Stomach (tissue), 19 donors: ENCODE results near the gene MAPK8IP2. TPM values are rescaled to one million over a fixed set of nuclear protein-coding genes. Genes with fewer than 3 reads are reported as not detected.

Experiments
- DNase-seq, 2 donors: peaks; one replicate each; pipeline versions ENCODE4 v3.0.0 to v3.0.0-alpha.2; 2013 to 2019
- H3K27ac ChIP-seq, 5 donors: fragments of 200-600 bp in 4 of 5; sonication (generic) in 4 of 5; one replicate each; pipeline ENCODE4 v1.5.1; 2013 to 2019; ENCODE audit warnings: mild to moderate bottlenecking in 1 of 5, moderate library complexity in 1 of 5
- H3K27me3 ChIP-seq, 3 donors: fragments of 200-600 bp; sonication (generic); one replicate each; pipeline ENCODE4 v1.5.1; 2017 to 2019; ENCODE audit warnings: mixed run types in 1 of 3
- H3K36me3 ChIP-seq, 4 donors: fragments of 200-600 bp; sonication (generic); 1 replicate in 3 of 4; 2 replicates in 1 of 4; pipeline ENCODE4 v1.5.1; 2016 to 2019
- H3K4me1 ChIP-seq, 4 donors: fragments of 200-600 bp; sonication (generic); one replicate each; pipeline ENCODE4 v1.5.1; 2016 to 2019
- H3K4me3 ChIP-seq, 4 donors: fragments of 200-600 bp; sonication (generic) in 3 of 4; one replicate each; pipeline ENCODE4 v1.5.1; 2016 to 2019; ENCODE audit warnings: mild to moderate bottlenecking in 1 of 4
- H3K9me3 ChIP-seq, 4 donors: fragments of 200-600 bp; sonication (generic); one replicate each; pipeline ENCODE4 v1.5.1; 2016 to 2019
- CTCF ChIP-seq, 7 experiments: fragments of 450-650 bp in 4 of 7; fragments of 200-600 bp in 3 of 7; sonication (generic) in 3 of 7; IDR thresholded peaks; one replicate each; pipeline ENCODE4 v1.5.1; 2016 to 2019; ENCODE audit warnings: antibody characterized with exemption in 7 of 7, control low read depth in 2 of 7, mild to moderate bottlenecking in 1 of 7
- EP300 ChIP-seq: sonication (generic); formaldehyde crosslinking; IDR thresholded peaks from one replicate; pipeline ENCODE4 v1.6.1; 2017; ENCODE audit warnings: antibody characterized with exemption
- POLR2A ChIP-seq, 4 donors: fragments of 450-650 bp; IDR thresholded peaks; one replicate each; pipeline ENCODE4 v1.6.1; 2016; ENCODE audit warnings: antibody characterized with exemption in 4 of 4, control low read depth in 2 of 4, mild to moderate bottlenecking in 1 of 4, moderate library complexity in 1 of 4
- POLR2AphosphoS5 ChIP-seq, 3 donors: sonication (generic); formaldehyde crosslinking; IDR thresholded peaks; one replicate each; pipeline ENCODE4 v1.6.1; 2016; ENCODE audit warnings: antibody characterized with exemption in 3 of 3
- WGBS, 5 donors: extraction: QIAGEN DNeasy Blood & Tissue Kit in 3 of 5; methylation state at CpG; one replicate each; pipeline versions ENCODE4 v1.1.5 to v1.1.7; 2013 to 2018; 5-methylcytosine and 5-hydroxymethylcytosine counted together
- intact Hi-C: fragments of 100-400 bp; cut with DNase I; formaldehyde crosslinking; loops from one replicate; pipeline ENCODE4 v1.15.1; 2023; ENCODE audit warnings: low total_unique reads
- long read RNA-seq, 10 donors: transcript quantifications; one replicate each; lab custom pipeline, GENCODE V29; 2026
- polyA plus RNA-seq, 3 donors: library from polyadenylated mRNA; stranded (reverse); fragments of 200-250 nt; gene quantifications; one replicate each; pipeline ENCODE4 v1.2.3, GENCODE V29; 2013
- total RNA-seq, 5 donors: library from RNA; depleted of rRNA; stranded (reverse); fragments of >200 nt; gene quantifications; one replicate each; pipeline versions ENCODE4 v1.1.0 to v1.2.3, GENCODE V29; 2014 to 2016
- donor health status: healthy with polysubstance abuse.
- donor health status: Bipolar disorder and iron deficiency.
- donor health status: healthy.

The MAPK8IP2 gene
- 1 to 10 TPM in 2 of 5 donors, under 1 TPM in 3; 0.43 to 5.8 (median 0.89) TPM for total RNA-seq
- polyA plus RNA-seq, result 1 to 10 TPM in 1 of 3 donors, under 1 TPM in 2; 0.61 to 1.6 (median 0.81) TPM
- long read RNA-seq, donor 1, result 0 reads
- long read RNA-seq, donor 2, result 0 reads
- long read RNA-seq, donor 3, partial matches to known transcripts, result 0 of 1 reads
- long read RNA-seq, donor 3, other reads (novel, unspliced or antisense), result 0 of 1 reads
- long read RNA-seq, donor 4, result 0 reads
- long read RNA-seq, donor 5, result 0 reads
- long read RNA-seq, donor 6, partial matches to known transcripts, result 0 of 2 reads
- long read RNA-seq, donor 6, other reads (novel, unspliced or antisense), result 0 of 2 reads
- long read RNA-seq, donor 7, partial matches to known transcripts, result 0 of 2 reads
- long read RNA-seq, donor 7, other reads (novel, unspliced or antisense), result 0 of 2 reads
- long read RNA-seq, donor 8, result 0 reads
- long read RNA-seq, donor 9, result 0 reads
- long read RNA-seq, donor 10, result 0 reads

DNA sequence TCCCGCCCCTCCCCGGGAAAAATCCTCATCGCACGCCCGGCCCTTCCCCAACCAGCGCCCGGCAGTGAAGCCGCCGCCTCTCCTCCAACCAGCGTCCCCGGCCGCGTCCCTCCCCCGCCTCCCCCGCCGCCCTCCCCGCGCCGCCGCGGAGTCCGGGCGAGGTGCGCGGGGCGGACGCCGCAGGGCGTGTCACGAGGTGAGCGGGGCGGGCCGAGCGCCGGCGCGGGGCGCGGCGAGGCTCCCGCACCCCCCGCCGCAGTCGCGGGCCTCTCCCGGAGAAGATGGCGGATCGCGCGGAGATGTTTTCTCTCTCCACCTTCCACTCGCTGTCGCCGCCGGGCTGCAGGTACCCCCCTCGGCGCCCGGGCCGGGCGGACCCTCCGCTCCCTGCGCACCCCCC is at the start of gene MAPK8IP2:
TSS of gene MAPK8IP2 (plus strand) at position 256 of the 400 bp plus-strand sequence. CDS start at position 282, 26 bp downstream.
- Histone ChIP-seq H3K4me1 (peaks cover 11 to 28% (median 15%) of the 10 kb centered on the region in 4 donors), H3K27ac (peak within 1 kb of the TSS in 1 of 5 donors; percentile 13), H3K36me3 (no peaks in the 10 kb centered on the region), H3K9me3 (no peaks in the 10 kb centered on the region), H3K4me3 (peak within 1 kb of the TSS; percentile 42 to 64 (median 52)), H3K27me3 (peaks cover 5 to 77% (median 34%) of the 10 kb centered on the region in 3 donors)
- TF ChIP-seq POLR2A (IDR thresholded peaks at IDR 0.05), result no peak
- TF ChIP-seq CTCF (IDR thresholded peaks at IDR 0.05), result no peak
- TF ChIP-seq EP300, result no peak
- no peak for TF ChIP-seq POLR2AphosphoS5 (IDR thresholded peaks at IDR 0.05)
- peak in 1 of 2 donors; percentile 58 for DNase-seq
- intact Hi-C loops, result no loop called here
- WGBS, 5 donors, result 0 to 2% (median 0%) methylated on average over 4 to 54 of the region's 61 CpGs; no CpG with 5 or more reads in 1 of the 5 donors

- Histone ChIP-seq H3K4me3 (no peak overlapping the region), H3K27me3 (peaks cover 11 to 47% (median 26%) of the 10 kb centered on the region in 3 donors), H3K9me3 (no peaks in the 10 kb centered on the region), H3K36me3 (no peaks in the 10 kb centered on the region), H3K4me1 (peaks cover 12 to 33% (median 19%) of the 10 kb centered on the region in 4 donors), H3K27ac (no peak overlapping the region)
- DNase-seq, result no peak
- intact Hi-C loops, result loop anchor here (10.0 kb wide), 1 partner anchor 64 kb away; no protein-coding TSS in a partner anchor
- WGBS, 5 donors, result 87 to 98% (median 93%) methylated on average over 7 to 11 of the region's 11 CpGs
- TF ChIP-seq POLR2AphosphoS5 (IDR thresholded peaks at IDR 0.05) (no peak), CTCF (IDR thresholded peaks at IDR 0.05) (no peak), POLR2A (IDR thresholded peaks at IDR 0.05) (no peak), EP300 (no peak)
These were observed 49.3 kb upstream of the MAPK8IP2 start for GRCh38 chr22:50551160-50551752.

- WGBS, 5 donors, result 75 to 91% (median 84%) methylated on average over 8 of the region's 8 CpGs
- H3K27me3 ChIP-seq, result peaks cover 5 to 27% (median 11%) of the 10 kb centered on the region in 3 donors
- peaks cover 9 to 16% (median 10%) of the 10 kb centered on the region in 4 donors for H3K4me1 ChIP-seq
- H3K36me3 ChIP-seq, result no peaks in the 10 kb centered on the region
- intact Hi-C loops, result loop anchor here (10.0 kb wide), 1 partner anchor 61 kb away; no protein-coding TSS in a partner anchor
- DNase-seq, result no peak
- H3K9me3 ChIP-seq, result no peaks in the 10 kb centered on the region
- TF ChIP-seq POLR2A (IDR thresholded peaks at IDR 0.05) (no peak), CTCF (IDR thresholded peaks at IDR 0.05) (no peak), EP300 (no peak), POLR2AphosphoS5 (IDR thresholded peaks at IDR 0.05) (no peak)
- H3K27ac ChIP-seq, result no peak overlapping the region
- no peak overlapping the region for H3K4me3 ChIP-seq
These were observed 47.3 kb upstream of the MAPK8IP2 start for GRCh38 chr22:50553310-50553709.

- Histone ChIP-seq H3K27ac (no peak overlapping the region), H3K27me3 (no peaks in the 10 kb centered on the region), H3K36me3 (no peaks in the 10 kb centered on the region), H3K4me3 (no peak overlapping the region), H3K9me3 (no peaks in the 10 kb centered on the region), H3K4me1 (no peaks in the 10 kb centered on the region)
- 84 to 92% (median 88%) methylated on average over 5 of the region's 5 CpGs for WGBS, 5 donors
- no peak for DNase-seq
- intact Hi-C loops, result loop anchor here (10.0 kb wide), 1 partner anchor 58 kb away; no protein-coding TSS in a partner anchor
- TF ChIP-seq CTCF (IDR thresholded peaks at IDR 0.05) (no peak), POLR2AphosphoS5 (IDR thresholded peaks at IDR 0.05) (no peak), POLR2A (IDR thresholded peaks at IDR 0.05) (no peak), EP300 (no peak)
These were observed 43.9 kb upstream of the MAPK8IP2 start for GRCh38 chr22:50556703-50557102.
